NCI-H2196 treated with DMSO at 0.1 percent for 48 hours (cell line): ENCODE data around the gene TMEM250.
"Not testable (repeated sequence)": the region's sequence is repeated elsewhere in the genome, so short reads cannot be mapped to it uniquely, and the experiment has no call there.

Source experiments
- DNase-seq: peaks from one replicate; lab custom pipeline; 2025; ENCODE audit not compliant: unreplicated experiment; lab: John Stamatoyannopoulos, UW

TMEM250 gene

GRCh38 chr9:136114610-136115009 is 4.1 kb downstream of the TMEM250 start:
- no peak for DNase-seq

GRCh38 chr9:136112541-136112940 is 6.1 kb downstream of the TMEM250 start:
- DNase-seq = no peak

GRCh38 chr9:136111910-136112309 is 6.8 kb downstream of the TMEM250 start:
- no peak for DNase-seq

GRCh38 chr9:136111190-136111589 is 7.5 kb downstream of the TMEM250 start:
- no peak for DNase-seq

- no peak for DNase-seq
Measured at GRCh38 chr9:136110082-136111061, 8.3 kb downstream of the TMEM250 start.

- peak; percentile 83 for DNase-seq
Measured at GRCh38 chr9:136109351-136110081, 9.2 kb downstream of the TMEM250 start.

GRCh38 chr9:136108648-136109266 is 9.9 kb downstream of the TMEM250 start:
- DNase-seq = no peak

GRCh38 chr9:136107953-136108647 is 10.6 kb downstream of the TMEM250 start:
- peak; percentile 53 for DNase-seq

- no peak for DNase-seq
Measured at GRCh38 chr9:136107155-136107952, 11.3 kb downstream of the TMEM250 start.

- DNase-seq = no peak
Measured at GRCh38 chr9:136105398-136106135, 13.1 kb downstream of the TMEM250 start.

GRCh38 chr9:136104916-136105315 is 13.8 kb downstream of the TMEM250 start:
- DNase-seq = no peak

GRCh38 chr9:136104488-136104800 is 14.2 kb downstream of the TMEM250 start:
- no peak for DNase-seq

- DNase-seq = peak; percentile 72
Measured at GRCh38 chr9:136103651-136104487, 14.8 kb downstream of the TMEM250 start.

GRCh38 chr9:136101615-136102074 is 17.0 kb downstream of the TMEM250 start:
- DNase-seq = not testable (repeated sequence)

GRCh38 chr9:136100700-136101614 is 17.7 kb downstream of the TMEM250 start:
- DNase-seq = peak; percentile 62

GRCh38 chr9:136099542-136099941 is 19.1 kb downstream of the TMEM250 start:
- no peak for DNase-seq

- DNase-seq = no peak
Measured at GRCh38 chr9:136098844-136099243, 19.8 kb downstream of the TMEM250 start.

- no peak for DNase-seq
Measured at GRCh38 chr9:136098210-136098609, 20.5 kb downstream of the TMEM250 start.
